Calu3 (cell line): ENCODE data around the gene FUT1. TPM values are rescaled to one million over a fixed set of nuclear protein-coding genes. Genes with fewer than 3 reads are reported as not detected.

Experiments
- BruUV-seq: library from RNA; stranded (reverse); fragments of 400-500 nt; replicated peaks from 2 replicates; lab custom pipeline; 2021; lab: Mats Ljungman, UMichigan
- CTCF ChIA-PET: fragments of 300-600 bp; sonication (Branson Sonifier 250); formaldehyde crosslinking; loops from one replicate; lab custom pipeline; 2022; ENCODE audit warnings: antibody characterized with exemption; lab: Charles Lee
- DNase-seq: peaks from one replicate; pipeline ENCODE4 v3.0.0; 2022
- H3K27ac Mint-ChIP-seq: one replicate; pipeline ENCODE4 v1.8.0; 2022; ENCODE audit warnings: mixed read lengths; ENCODE audit not compliant: unreplicated experiment
- H3K27me3 Mint-ChIP-seq: one replicate; pipeline ENCODE4 v1.8.0; 2022; ENCODE audit warnings: mixed read lengths; ENCODE audit not compliant: unreplicated experiment
- H3K36me3 Mint-ChIP-seq: one replicate; pipeline ENCODE4 v1.8.0; 2022; ENCODE audit warnings: mild to moderate bottlenecking, moderate library complexity, mixed read lengths; ENCODE audit not compliant: insufficient read depth, unreplicated experiment
- H3K4me1 Mint-ChIP-seq: one replicate; pipeline ENCODE4 v1.8.0; 2022; ENCODE audit warnings: mild to moderate bottlenecking, low read depth, mixed read lengths; ENCODE audit not compliant: unreplicated experiment
- H3K4me3 Mint-ChIP-seq: one replicate; pipeline ENCODE4 v1.8.0; 2022; ENCODE audit warnings: mild to moderate bottlenecking, low read depth, moderate library complexity, mixed read lengths; ENCODE audit not compliant: unreplicated experiment
- H3K9me3 Mint-ChIP-seq: one replicate; pipeline ENCODE4 v1.8.0; 2022; ENCODE audit warnings: low read depth, mixed read lengths; ENCODE audit not compliant: unreplicated experiment
- intact Hi-C: fragments of 100-400 bp; cut with micrococcal nuclease; formaldehyde crosslinking; loops from one replicate; pipeline ENCODE4 v1.10.0; 2022; ENCODE audit not compliant: unreplicated experiment
- total RNA-seq: library from RNA; stranded (reverse); gene quantifications from 2 replicates; pipeline ENCODE4 v1.2.3, GENCODE V29; 2022
- TF ChIP-seq, protein P1 (sequence below): fragments of 200-600 bp; IDR thresholded peaks from one replicate; pipeline ENCODE4 v1.8.0; 2022; ENCODE audit warnings: antibody characterized with exemption; ENCODE audit not compliant: unreplicated experiment

Gene FUT1
- total RNA-seq, 1 experiment from 2014 or later = 2.9 TPM

DNA sequence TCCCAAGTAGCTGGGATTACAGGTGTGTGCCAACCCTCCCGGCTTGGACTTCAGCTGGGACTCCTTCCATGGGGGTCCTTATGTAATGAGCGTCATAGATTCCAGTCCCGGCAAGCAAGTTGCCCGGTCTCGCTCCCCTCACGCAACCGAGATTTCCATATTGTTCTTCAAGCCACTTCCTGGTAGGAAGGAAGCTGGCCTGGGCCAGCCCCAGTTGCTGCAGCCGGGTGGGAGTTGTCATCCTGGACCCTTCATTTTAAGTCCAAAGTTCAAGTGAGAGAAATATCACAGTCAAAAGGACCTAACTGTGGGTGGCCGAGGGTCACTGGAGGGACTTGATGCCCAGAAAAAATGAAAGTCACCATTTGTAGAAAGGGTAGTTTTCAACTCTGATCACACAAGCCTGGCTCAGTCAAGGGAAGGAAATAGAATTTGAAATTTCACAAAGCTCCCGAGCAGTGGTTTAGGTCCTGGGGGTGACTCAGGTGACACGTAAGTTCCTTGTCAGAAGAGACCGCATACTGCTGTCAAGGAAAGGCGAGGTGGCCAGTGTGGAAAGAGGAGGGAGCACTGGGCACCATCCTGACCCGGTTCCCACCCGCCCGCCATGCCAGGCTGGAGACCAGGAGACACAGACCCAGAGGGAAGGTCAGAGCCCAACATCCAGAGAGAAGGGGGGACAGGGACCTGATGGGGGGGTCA lies 8.2 kb upstream of the FUT1 start:
- Mint-ChIP-seq H3K27ac (peak overlapping the region; percentile 27), H3K4me3 (no peak overlapping the region), H3K36me3 (no peaks in the 10 kb centered on the region), H3K9me3 (no peaks in the 10 kb centered on the region), H3K4me1 (peaks cover 11% of the 10 kb centered on the region), H3K27me3 (peaks cover 55% of the 10 kb centered on the region)
- intact Hi-C loops = no loop called here
- BruUV-seq = no TSS peak
- TF ChIP-seq, protein P1, sequence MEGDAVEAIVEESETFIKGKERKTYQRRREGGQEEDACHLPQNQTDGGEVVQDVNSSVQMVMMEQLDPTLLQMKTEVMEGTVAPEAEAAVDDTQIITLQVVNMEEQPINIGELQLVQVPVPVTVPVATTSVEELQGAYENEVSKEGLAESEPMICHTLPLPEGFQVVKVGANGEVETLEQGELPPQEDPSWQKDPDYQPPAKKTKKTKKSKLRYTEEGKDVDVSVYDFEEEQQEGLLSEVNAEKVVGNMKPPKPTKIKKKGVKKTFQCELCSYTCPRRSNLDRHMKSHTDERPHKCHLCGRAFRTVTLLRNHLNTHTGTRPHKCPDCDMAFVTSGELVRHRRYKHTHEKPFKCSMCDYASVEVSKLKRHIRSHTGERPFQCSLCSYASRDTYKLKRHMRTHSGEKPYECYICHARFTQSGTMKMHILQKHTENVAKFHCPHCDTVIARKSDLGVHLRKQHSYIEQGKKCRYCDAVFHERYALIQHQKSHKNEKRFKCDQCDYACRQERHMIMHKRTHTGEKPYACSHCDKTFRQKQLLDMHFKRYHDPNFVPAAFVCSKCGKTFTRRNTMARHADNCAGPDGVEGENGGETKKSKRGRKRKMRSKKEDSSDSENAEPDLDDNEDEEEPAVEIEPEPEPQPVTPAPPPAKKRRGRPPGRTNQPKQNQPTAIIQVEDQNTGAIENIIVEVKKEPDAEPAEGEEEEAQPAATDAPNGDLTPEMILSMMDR = no peak
- CTCF ChIA-PET = interaction anchor here (1.0 to 1.5 kb wide), 3 partner anchors 9 to 22 kb away, joined by 3 to 5 read pairs (median 4); no protein-coding TSS in a partner anchor
- peak; percentile 40 for DNase-seq

DNA sequence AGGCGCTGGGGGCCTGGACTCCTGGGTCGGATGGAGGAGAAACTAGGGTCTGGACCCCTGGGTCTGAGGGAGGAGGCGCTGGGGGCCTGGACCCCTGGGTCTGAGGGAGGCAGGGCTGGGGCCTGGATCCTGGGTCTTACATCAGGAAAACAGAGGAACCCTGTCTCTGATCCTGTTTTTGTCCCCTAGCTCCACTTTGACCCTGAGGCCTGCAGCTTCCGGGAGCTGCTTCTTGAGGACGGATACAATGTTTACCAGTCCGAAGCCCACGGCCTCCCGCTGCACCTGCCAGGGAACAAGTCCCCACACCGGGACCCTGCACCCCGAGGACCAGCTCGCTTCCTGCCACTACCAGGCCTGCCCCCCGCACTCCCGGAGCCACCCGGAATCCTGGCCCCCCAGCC lies 5.3 kb upstream of the FUT1 start:
- Mint-ChIP-seq H3K4me1 (peaks cover 32% of the 10 kb centered on the region), H3K27me3 (peaks cover 27% of the 10 kb centered on the region), H3K36me3 (peaks cover 7% of the 10 kb centered on the region), H3K4me3 (no peak overlapping the region), H3K9me3 (no peaks in the 10 kb centered on the region), H3K27ac (no peak overlapping the region)
- TF ChIP-seq, protein P1 = no peak
- BruUV-seq = no TSS peak
- CTCF ChIA-PET = interaction anchor here (0.7 kb wide), 2 partner anchors 10 to 13 kb away, joined by 3 read pairs; no protein-coding TSS in a partner anchor
- intact Hi-C loops = no loop called here
- DNase-seq = no peak

DNA sequence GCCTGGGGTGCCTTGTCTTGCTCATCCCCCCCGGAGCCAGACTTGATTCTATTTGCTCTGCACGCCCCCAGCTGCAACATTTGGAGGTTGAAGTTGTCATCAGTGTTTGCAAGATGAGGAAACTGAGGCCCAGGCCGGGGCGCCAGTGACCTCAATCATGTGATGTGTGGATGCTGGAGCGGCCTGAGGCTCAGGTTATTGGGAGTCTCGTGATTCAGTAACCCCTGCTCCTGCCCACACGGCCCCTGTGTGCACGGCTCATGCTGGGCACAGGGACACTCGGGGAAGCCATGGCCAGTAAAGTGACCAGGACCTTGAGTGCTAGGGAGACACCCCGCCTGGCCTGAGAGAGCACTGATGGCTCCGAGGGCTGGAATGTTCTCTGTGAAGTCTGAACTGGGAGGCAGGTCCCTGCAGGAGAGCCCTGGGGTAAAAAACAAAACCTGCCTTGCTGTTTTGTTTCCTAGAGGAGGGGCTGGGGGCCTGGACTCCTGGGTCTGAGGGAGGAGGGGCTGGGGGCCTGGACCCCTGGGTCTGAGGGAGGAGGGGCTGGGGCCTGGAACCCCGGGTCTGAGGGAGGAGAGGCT lies 4.7 kb upstream of the FUT1 start:
- Mint-ChIP-seq H3K36me3 (peaks cover 12% of the 10 kb centered on the region), H3K9me3 (no peaks in the 10 kb centered on the region), H3K4me1 (peaks cover 32% of the 10 kb centered on the region), H3K27ac (no peak overlapping the region), H3K4me3 (no peak overlapping the region), H3K27me3 (peaks cover 21% of the 10 kb centered on the region)
- CTCF ChIA-PET = interaction anchor here (0.7 kb wide), 1 partner anchor 10 kb away, joined by 3 read pairs; no protein-coding TSS in a partner anchor
- no peak for DNase-seq
- intact Hi-C loops = no loop called here
- TF ChIP-seq, protein P1 = no peak
- no TSS peak for BruUV-seq

DNA sequence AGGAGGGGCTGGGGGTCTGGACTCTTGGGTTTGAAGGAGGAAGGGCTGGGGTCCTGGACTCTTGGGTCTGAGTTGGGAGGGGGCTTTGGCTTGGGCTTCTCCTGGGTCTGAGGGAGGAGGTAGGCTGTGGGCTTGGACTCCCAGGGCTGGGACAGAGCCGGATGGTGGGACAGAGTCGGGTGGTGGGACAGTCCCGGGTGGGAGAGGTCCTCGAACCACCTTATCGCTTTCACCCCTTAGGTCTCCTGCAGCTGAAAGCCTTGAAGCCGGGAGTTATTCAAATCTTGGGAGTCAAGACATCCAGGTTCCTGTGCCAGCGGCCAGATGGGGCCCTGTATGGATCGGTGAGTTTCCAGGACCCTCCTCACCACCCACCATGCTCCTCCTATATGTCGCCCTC lies 4.2 kb upstream of the FUT1 start:
- no peak overlapping the region for H3K27ac Mint-ChIP-seq
- H3K4me3 Mint-ChIP-seq = no peak overlapping the region
- TF ChIP-seq, protein P1 = no peak
- no peak for DNase-seq
- peaks cover 16% of the 10 kb centered on the region for H3K36me3 Mint-ChIP-seq
- no peaks in the 10 kb centered on the region for H3K9me3 Mint-ChIP-seq
- intact Hi-C loops = no loop called here
- BruUV-seq = no TSS peak
- H3K4me1 Mint-ChIP-seq = peaks cover 32% of the 10 kb centered on the region
- CTCF ChIA-PET = no interaction called here
- peaks cover 16% of the 10 kb centered on the region for H3K27me3 Mint-ChIP-seq
